ENCODE data around the gene BRPF1. TPM values are rescaled to one million over a fixed set of nuclear protein-coding genes. Genes with fewer than 3 reads are reported as not detected.

Gene BRPF1
- total RNA-seq, result 10 to 100 TPM; 15.6 to 17.5 TPM
- long read RNA-seq, donor 1, partial matches to known transcripts, result 2 of 3 reads
- long read RNA-seq, donor 1, other reads (novel, unspliced or antisense), result 1 of 3 reads
- long read RNA-seq, donor 2, partial matches to known transcripts, result 25 of 29 reads
- long read RNA-seq, donor 2, other reads (novel, unspliced or antisense), result 4 of 29 reads

GRCh38 chr3:9731206-9732079, at the start of gene BRPF1:
Gene BRPF1, plus strand, starts transcription at chr3:9731735. Its CDS starts 2,406 bp downstream, at chr3:9734141.
- intact Hi-C loops (cut with DNase I), result loop anchor here in 1 of 2 donors (2.0 kb wide), 1 partner anchor 15 kb away; no protein-coding TSS in a partner anchor
- peak; percentile 100 for DNase-seq (ENCODE audit: low spot score)

GRCh38 chr3:9682096-9682495, 49.4 kb upstream of the BRPF1 start:
- DNase-seq (ENCODE audit: low spot score), result peak; percentile 26
- intact Hi-C loops (cut with DNase I), result no loop called here

GRCh38 chr3:9683426-9683825, 48.1 kb upstream of the BRPF1 start:
- peak; percentile 25 for DNase-seq (ENCODE audit: low spot score)
- intact Hi-C loops (cut with DNase I), result no loop called here

- peak; percentile 68 for DNase-seq (ENCODE audit: low spot score)
- intact Hi-C loops (cut with DNase I), result no loop called here
Observed at GRCh38 chr3:9685216-9686049, 46.1 kb upstream of the BRPF1 start.

- intact Hi-C loops (cut with DNase I), result no loop called here
- peak; percentile 35 for DNase-seq (ENCODE audit: low spot score)
Observed at GRCh38 chr3:9686050-9686550, 45.4 kb upstream of the BRPF1 start.

GRCh38 chr3:9686703-9687102, 44.8 kb upstream of the BRPF1 start:
- peak; percentile 51 for DNase-seq (ENCODE audit: low spot score)
- intact Hi-C loops (cut with DNase I), result no loop called here

- peak; percentile 72 for DNase-seq (ENCODE audit: low spot score)
- intact Hi-C loops (cut with DNase I), result no loop called here
Observed at GRCh38 chr3:9687514-9687913, 44.0 kb upstream of the BRPF1 start.

GRCh38 chr3:9688961-9689360, 42.6 kb upstream of the BRPF1 start:
- intact Hi-C loops (cut with DNase I), result no loop called here
- DNase-seq (ENCODE audit: low spot score), result peak; percentile 62

- intact Hi-C loops (cut with DNase I), result no loop called here
- DNase-seq (ENCODE audit: low spot score), result peak; percentile 70
Observed at GRCh38 chr3:9689757-9690156, 41.8 kb upstream of the BRPF1 start.

- intact Hi-C loops (cut with DNase I), result no loop called here
- peak; percentile 68 for DNase-seq (ENCODE audit: low spot score)
Observed at GRCh38 chr3:9690451-9691450, 40.8 kb upstream of the BRPF1 start.

- intact Hi-C loops (cut with DNase I), result no loop called here
- peak; percentile 47 for DNase-seq (ENCODE audit: low spot score)
Observed at GRCh38 chr3:9691636-9692035, 39.9 kb upstream of the BRPF1 start.

GRCh38 chr3:9692416-9692815, 39.1 kb upstream of the BRPF1 start:
- DNase-seq (ENCODE audit: low spot score), result peak; percentile 71
- intact Hi-C loops (cut with DNase I), result no loop called here

- DNase-seq (ENCODE audit: low spot score), result peak; percentile 47
- intact Hi-C loops (cut with DNase I), result no loop called here
Observed at GRCh38 chr3:9695345-9695744, 36.2 kb upstream of the BRPF1 start.

GRCh38 chr3:9695746-9696145, 35.8 kb upstream of the BRPF1 start:
- intact Hi-C loops (cut with DNase I), result no loop called here
- DNase-seq (ENCODE audit: low spot score), result peak; percentile 23

GRCh38 chr3:9696480-9697220, 34.9 kb upstream of the BRPF1 start:
- DNase-seq (ENCODE audit: low spot score), result peak; percentile 36
- intact Hi-C loops (cut with DNase I), result no loop called here

GRCh38 chr3:9697892-9698291, 33.6 kb upstream of the BRPF1 start:
- no peak for DNase-seq (ENCODE audit: low spot score)
- intact Hi-C loops (cut with DNase I), result no loop called here

GRCh38 chr3:9698293-9698692, 33.2 kb upstream of the BRPF1 start:
- peak; percentile 32 for DNase-seq (ENCODE audit: low spot score)
- intact Hi-C loops (cut with DNase I), result no loop called here

- DNase-seq (ENCODE audit: low spot score), result peak; percentile 52
- intact Hi-C loops (cut with DNase I), result no loop called here
Observed at GRCh38 chr3:9700536-9700935, 31.0 kb upstream of the BRPF1 start.

Data from posterior vena cava (tissue), 2 donors.